Eye (tissue), 1 donor: Measurements from ENCODE around the gene RNU2-1.
A peak's percentile ranks its signal among the peaks of the same experiment; 100 is the strongest.
"Not testable (repeated sequence)": the region's sequence is repeated elsewhere in the genome, so short reads cannot be mapped to it uniquely, and the experiment has no call there.

Experiments
- DNase-seq: peaks from one replicate; pipeline ENCODE4 v3.0.0-alpha.2; 2015

Gene RNU2-1

DNA sequence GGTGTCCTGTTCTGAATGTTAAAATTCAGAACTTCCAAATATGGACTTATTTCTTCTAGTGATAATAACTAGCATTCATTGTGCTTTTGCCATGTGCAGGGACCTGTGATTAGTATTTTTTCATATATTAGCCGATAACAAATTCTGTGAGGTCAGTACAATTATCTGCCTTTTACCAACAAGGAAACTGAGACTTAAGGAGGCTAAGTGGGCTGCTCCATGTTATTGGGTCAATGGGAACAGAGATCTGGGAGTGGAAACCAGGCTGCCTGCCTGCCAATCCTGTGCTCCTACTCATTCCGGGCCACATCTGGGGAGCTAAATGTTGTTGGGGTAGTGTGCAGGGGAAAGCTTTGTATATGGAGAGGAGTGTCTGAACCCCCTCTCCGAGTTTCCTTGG, 18.4 kb downstream of the RNU2-1 start:
- DNase-seq: no peak

- no peak for DNase-seq
These were observed 20.2 kb downstream of the RNU2-1 start for GRCh38 chr17:43213545-43213944.

DNA sequence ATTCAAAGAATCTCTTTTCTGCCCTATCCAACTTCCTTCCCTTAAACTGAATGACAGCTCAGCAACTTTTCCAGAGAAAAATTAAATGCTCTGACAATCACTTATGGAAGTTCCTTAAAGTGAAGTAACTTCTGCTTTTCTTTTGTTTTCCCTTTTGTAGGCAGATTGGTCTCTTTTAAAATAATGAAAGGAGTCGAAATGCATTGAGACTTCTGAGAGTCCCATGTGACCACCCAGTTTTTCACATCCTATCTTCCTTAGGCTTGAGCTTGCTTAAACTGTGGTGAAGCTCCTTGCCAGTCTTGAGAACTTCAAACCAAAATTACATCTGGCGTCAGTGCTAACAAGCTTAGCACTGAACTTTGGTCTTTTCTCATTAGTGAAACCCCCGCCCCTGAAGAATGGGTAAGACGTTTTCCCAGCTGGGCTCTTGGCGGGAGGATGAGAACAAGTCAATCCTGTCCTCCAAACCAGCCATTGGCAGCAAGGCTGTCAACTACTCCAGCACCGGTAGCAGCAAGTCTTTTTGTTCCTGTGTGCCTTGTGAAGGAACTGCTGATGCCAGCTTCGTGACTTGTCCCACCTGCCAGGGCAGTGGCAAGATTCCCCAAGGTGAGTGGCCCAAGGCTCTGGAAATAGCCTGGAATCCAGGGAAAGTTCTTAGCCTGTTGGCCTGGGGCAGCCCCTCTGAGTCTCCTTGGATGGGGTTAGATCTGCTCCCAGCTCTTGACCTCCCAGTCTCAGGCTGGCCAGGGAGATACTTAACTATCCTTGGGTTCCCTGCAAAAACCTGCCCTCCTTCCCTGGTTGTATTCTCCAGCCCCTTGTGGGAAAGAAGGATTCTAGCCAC, 20.9 kb downstream of the RNU2-1 start:
- DNase-seq: peak; percentile 30

GRCh38 chr17:43211480-43212402, 22.0 kb downstream of the RNU2-1 start, which contains the start of gene TMEM106A:
TMEM106A (plus strand) TSS chr17:43211875; CDS start chr17:43213042, 1,167 bp downstream.
- DNase-seq: peak; percentile 84

- DNase-seq: no peak
These were observed 22.7 kb downstream of the RNU2-1 start for GRCh38 chr17:43211123-43211479.

DNA sequence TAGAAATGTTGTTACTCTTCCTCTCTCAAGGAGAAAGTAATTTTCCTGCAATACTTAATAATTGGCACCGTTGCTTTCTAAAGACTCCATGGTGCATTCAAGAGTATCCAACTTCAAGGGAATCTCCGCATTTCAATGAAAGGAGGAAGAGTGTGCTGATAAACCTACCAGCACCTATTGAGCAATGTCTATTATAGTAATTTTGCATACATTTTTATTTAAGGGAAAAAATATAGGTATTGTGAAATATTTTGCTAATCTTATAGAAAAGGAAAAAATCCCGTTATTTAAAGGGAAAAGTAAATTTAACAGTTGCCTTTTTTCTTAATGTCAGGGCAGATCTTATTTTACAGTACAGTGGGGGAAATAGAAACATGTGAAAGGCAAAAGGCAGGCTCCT, 23.2 kb downstream of the RNU2-1 start:
- no peak for DNase-seq

GRCh38 chr17:43203013-43203412, 30.8 kb downstream of the RNU2-1 start:
- DNase-seq: not testable (repeated sequence)

- peak; percentile 17 for DNase-seq
These were observed 33.6 kb downstream of the RNU2-1 start for GRCh38 chr17:43200127-43200526.

DNA sequence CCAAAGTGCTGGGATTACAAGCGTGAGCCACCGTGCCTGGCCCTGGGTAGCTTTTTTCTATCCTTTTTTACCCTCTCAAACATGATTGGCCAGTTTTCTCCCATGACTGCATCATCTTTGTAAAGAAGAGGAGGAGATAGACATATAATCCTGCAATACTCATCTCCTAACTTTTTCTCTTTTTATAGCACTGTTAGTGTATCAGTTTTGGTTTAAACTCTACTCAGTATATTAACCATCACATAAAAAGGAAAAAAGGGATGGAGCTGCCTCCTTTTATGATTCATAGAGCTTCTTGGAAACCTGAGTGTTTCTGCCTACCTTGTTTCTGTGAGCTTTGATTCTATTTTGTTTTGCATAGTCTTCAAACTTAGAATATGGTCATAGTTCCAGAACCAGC, 34.1 kb downstream of the RNU2-1 start:
- DNase-seq: no peak

GRCh38 chr17:43193251-43193650, 40.5 kb downstream of the RNU2-1 start:
- no peak for DNase-seq

DNA sequence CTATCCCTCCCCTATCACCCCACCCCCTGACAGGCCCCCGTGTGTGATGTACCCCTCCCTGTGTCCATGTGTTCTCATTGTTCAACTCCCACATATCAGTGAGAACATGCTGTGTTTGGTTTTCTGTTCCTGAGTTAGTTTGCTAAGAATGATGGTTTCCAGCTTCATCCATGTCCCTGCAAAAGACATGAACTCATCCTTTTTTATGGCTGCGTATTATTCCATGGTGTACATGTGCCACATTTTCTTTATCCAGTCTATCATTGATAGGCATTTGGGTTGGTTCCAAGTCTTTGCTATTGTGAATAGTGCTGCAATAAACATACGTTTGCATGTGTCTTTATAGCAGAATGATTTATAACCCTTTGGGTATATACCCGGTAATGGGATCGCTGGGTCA, 47.1 kb downstream of the RNU2-1 start:
- not testable (repeated sequence) for DNase-seq

GRCh38 chr17:43183921-43184320, 49.9 kb downstream of the RNU2-1 start:
- DNase-seq: no peak
